Ishikawa (cell line): ENCODE measurements around the gene DCD.

Source experiments
- CEBPB ChIP-seq: IDR thresholded peaks from 2 replicates; pipeline ENCODE4 v1.6.1; 2012
- CREB1 ChIP-seq: IDR thresholded peaks from 2 replicates; pipeline ENCODE4 v1.6.1; 2012; ENCODE audit warnings: low read depth
- EGR1 ChIP-seq: IDR thresholded peaks from 2 replicates; pipeline ENCODE4 v1.6.1; 2012
- EP300 ChIP-seq: IDR thresholded peaks from 2 replicates; pipeline ENCODE4 v1.6.1; 2012; ENCODE audit warnings: borderline replicate concordance
- FOXM1 ChIP-seq: IDR thresholded peaks from 2 replicates; pipeline ENCODE4 v1.6.1; 2012; ENCODE audit warnings: low read depth, borderline replicate concordance
- MAX ChIP-seq: IDR thresholded peaks from 2 replicates; pipeline ENCODE4 v1.6.1; 2012
- NFIC ChIP-seq: IDR thresholded peaks from 2 replicates; pipeline ENCODE4 v1.6.1; 2012
- RAD21 ChIP-seq: IDR thresholded peaks from 2 replicates; pipeline ENCODE4 v1.6.1; 2012; ENCODE audit warnings: low read depth
- REST ChIP-seq: IDR thresholded peaks from 2 replicates; pipeline ENCODE4 v1.6.1; 2012; ENCODE audit warnings: low read depth, mild to moderate bottlenecking
- TAF1 ChIP-seq: IDR thresholded peaks from 2 replicates; pipeline ENCODE4 v1.6.1; 2012; ENCODE audit warnings: low read depth, mild to moderate bottlenecking
- TCF12 ChIP-seq: IDR thresholded peaks from 2 replicates; pipeline ENCODE4 v1.6.1; 2012; ENCODE audit warnings: low read depth
- TEAD4 ChIP-seq: IDR thresholded peaks from 2 replicates; pipeline ENCODE4 v1.6.1; 2012
- USF1 ChIP-seq: IDR thresholded peaks from 2 replicates; pipeline ENCODE4 v1.6.1; 2012
- YY1 ChIP-seq: IDR thresholded peaks from 2 replicates; pipeline ENCODE4 v1.6.1; 2012; ENCODE audit warnings: low read depth
- ZBTB7A ChIP-seq: IDR thresholded peaks from 2 replicates; pipeline ENCODE4 v1.6.1; 2012; ENCODE audit warnings: low read depth

DCD gene

GRCh38 chr12:54629925-54630324 lies 18.2 kb downstream of the DCD start:
- TF ChIP-seq TAF1 (no peak), CEBPB (no peak), MAX (no peak), EP300 (no peak), USF1 (no peak), RAD21 (no peak), YY1 (no peak), TEAD4 (no peak), NFIC (no peak), ZBTB7A (no peak), EGR1 (no peak), CREB1 (no peak), REST (no peak), FOXM1 (no peak), TCF12 (no peak)

- TF ChIP-seq YY1 = no peak
- no peak for TF ChIP-seq USF1
- no peak for TF ChIP-seq TCF12
Observed at GRCh38 chr12:54628186-54628846, 19.8 kb downstream of the DCD start.

- no peak for TF ChIP-seq RAD21
- TF ChIP-seq FOXM1 = no peak
- no peak for TF ChIP-seq TEAD4
- no peak for TF ChIP-seq CEBPB
- no peak for TF ChIP-seq MAX
- TF ChIP-seq ZBTB7A = no peak
- no peak for TF ChIP-seq EP300
- TF ChIP-seq USF1 = no peak
- no peak for TF ChIP-seq YY1
- TF ChIP-seq TCF12 = no peak
- no peak for TF ChIP-seq CREB1
- no peak for TF ChIP-seq NFIC
- no peak for TF ChIP-seq REST
- no peak for TF ChIP-seq EGR1
- no peak for TF ChIP-seq TAF1
Observed at GRCh38 chr12:54627304-54627703, 20.9 kb downstream of the DCD start.

GRCh38 chr12:54625598-54625997 lies 22.6 kb downstream of the DCD start:
- TF ChIP-seq REST = no peak
- no peak for TF ChIP-seq CEBPB
- no peak for TF ChIP-seq USF1
- TF ChIP-seq NFIC = no peak
- no peak for TF ChIP-seq YY1
- TF ChIP-seq ZBTB7A = no peak
- no peak for TF ChIP-seq TCF12
- no peak for TF ChIP-seq MAX
- TF ChIP-seq FOXM1 = no peak
- no peak for TF ChIP-seq TEAD4
- TF ChIP-seq CREB1 = no peak
- TF ChIP-seq TAF1 = no peak
